ENCODE results near the gene ADCY6.

Gene ADCY6

DNA sequence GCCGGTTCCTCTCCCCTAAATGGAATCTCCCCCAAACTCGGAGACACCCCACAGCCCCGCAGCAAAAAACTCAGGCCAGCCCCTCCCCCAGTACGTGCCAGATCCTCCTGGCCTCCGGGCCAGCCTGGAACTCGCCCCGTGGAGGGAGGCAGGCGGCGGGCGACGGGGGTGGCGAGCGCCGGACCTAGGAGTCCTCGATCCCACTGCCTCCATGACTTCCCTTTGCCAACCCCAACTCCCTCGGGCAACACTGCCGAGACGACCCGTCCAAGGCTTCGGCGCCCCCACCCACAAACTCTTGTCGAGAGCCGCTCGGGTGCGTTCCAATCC is 400 bp downstream of the ADCY6 start:
- TF ChIP-seq EZH2 (IDR thresholded peaks at IDR 0.05; ENCODE audit: borderline replicate concordance, low read length) (no peak), CTCF (IDR thresholded peaks at IDR 0.05; ENCODE audit: low read length) (no peak)
- H3F3A ChIP-seq (ENCODE audit: insufficient read depth, low read length) = no peaks in the 10 kb centered on the region
- H3K79me2 ChIP-seq (ENCODE audit: insufficient read depth, low read length) = no peaks in the 10 kb centered on the region
- no peak overlapping the region for H3K27ac ChIP-seq (ENCODE audit: low read depth, low read length, poor library complexity, severe bottlenecking)
- no peak overlapping the region for H2AFZ ChIP-seq (ENCODE audit: low read length)
- no peaks in the 10 kb centered on the region for H3K9me3 ChIP-seq (ENCODE audit: low read length)
- H4K20me1 ChIP-seq (ENCODE audit: insufficient read depth, low read length) = no peaks in the 10 kb centered on the region
- H3K4me3 ChIP-seq (ENCODE audit: low read depth, low read length, poor library complexity, severe bottlenecking) = no peak overlapping the region
- H3K36me3 ChIP-seq (ENCODE audit: insufficient read depth, low read length) = no peaks in the 10 kb centered on the region
- H3K4me2 ChIP-seq (ENCODE audit: low read length) = no peak overlapping the region
- no peak overlapping the region for H3K9ac ChIP-seq (ENCODE audit: low read length)
- peaks cover 9% of the 10 kb centered on the region for H3K27me3 ChIP-seq (ENCODE audit: insufficient read depth, low read length)
- H3K9me2 ChIP-seq (ENCODE audit: low read depth, low read length) = no peaks in the 10 kb centered on the region
- no peaks in the 10 kb centered on the region for H3K4me1 ChIP-seq (ENCODE audit: insufficient read depth, low read length, severe bottlenecking)

GRCh38 chr12:48787791-48788523 is 932 bp downstream of the ADCY6 start:
- Histone ChIP-seq H2AFZ (ENCODE audit: low read length) (no peak overlapping the region), H3K4me3 (ENCODE audit: low read depth, low read length, poor library complexity, severe bottlenecking) (no peak overlapping the region), H3K4me2 (ENCODE audit: low read length) (no peak overlapping the region), H3K9me2 (ENCODE audit: low read depth, low read length) (no peaks in the 10 kb centered on the region), H3K4me1 (ENCODE audit: insufficient read depth, low read length, severe bottlenecking) (no peaks in the 10 kb centered on the region), H3K9ac (ENCODE audit: low read length) (no peak overlapping the region), H3F3A (ENCODE audit: insufficient read depth, low read length) (no peaks in the 10 kb centered on the region), H3K9me3 (ENCODE audit: low read length) (no peaks in the 10 kb centered on the region), H3K27ac (ENCODE audit: low read depth, low read length, poor library complexity, severe bottlenecking) (no peak overlapping the region), H3K36me3 (ENCODE audit: insufficient read depth, low read length) (no peaks in the 10 kb centered on the region), H4K20me1 (ENCODE audit: insufficient read depth, low read length) (no peaks in the 10 kb centered on the region), H3K79me2 (ENCODE audit: insufficient read depth, low read length) (no peaks in the 10 kb centered on the region), H3K27me3 (ENCODE audit: insufficient read depth, low read length) (peaks cover 10% of the 10 kb centered on the region)
- TF ChIP-seq EZH2 (IDR thresholded peaks at IDR 0.05; ENCODE audit: borderline replicate concordance, low read length) = no peak
- TF ChIP-seq CTCF (IDR thresholded peaks at IDR 0.05; ENCODE audit: low read length) = no peak

DNA sequence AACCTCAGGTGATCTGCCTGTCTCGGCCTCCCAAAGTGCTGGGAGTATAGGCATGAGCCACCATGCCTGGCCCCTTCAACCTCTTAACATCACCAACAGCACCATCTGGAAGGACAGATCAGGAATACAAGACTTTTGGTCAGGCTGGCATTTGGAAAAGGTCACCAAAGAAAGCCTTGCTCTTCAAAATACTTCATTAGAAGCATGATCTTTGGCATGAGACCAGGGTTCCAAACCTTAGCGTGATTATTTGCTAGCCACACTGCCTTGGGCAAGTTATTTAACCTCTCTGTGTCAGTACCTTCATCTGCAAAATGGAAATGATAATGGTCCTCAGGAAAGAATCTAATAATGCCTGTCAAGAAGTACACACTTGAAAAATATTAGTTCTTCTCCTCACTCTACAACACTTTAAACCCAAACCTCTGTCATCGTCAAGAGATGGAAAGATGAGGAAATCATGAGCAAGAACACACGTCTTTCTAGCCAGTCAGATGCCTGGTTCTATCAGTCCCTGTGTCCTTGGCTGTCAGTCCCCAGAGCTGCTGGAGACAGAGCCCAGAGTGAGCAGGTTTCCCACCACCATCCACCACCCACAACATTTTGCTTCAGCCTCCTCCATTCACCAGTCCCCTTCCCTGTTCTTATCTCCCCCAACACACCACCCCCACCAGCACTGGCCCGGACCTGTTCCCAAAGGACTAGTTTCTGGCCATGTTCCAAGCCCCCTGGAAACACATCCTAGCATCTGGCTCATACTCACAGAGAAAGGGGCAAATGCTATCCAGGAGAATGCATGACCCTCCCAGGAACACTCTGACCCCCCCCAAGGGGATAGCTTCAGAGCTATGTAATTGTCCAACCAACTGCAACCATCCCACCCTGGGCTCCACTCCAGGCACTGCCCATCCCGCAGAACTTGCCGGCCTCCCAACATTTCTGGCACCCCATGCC is 2.0 kb downstream of the ADCY6 start:
- H4K20me1 ChIP-seq (ENCODE audit: insufficient read depth, low read length) = no peaks in the 10 kb centered on the region
- H3F3A ChIP-seq (ENCODE audit: insufficient read depth, low read length) = no peaks in the 10 kb centered on the region
- TF ChIP-seq EZH2 (IDR thresholded peaks at IDR 0.05; ENCODE audit: borderline replicate concordance, low read length) = no peak
- no peak for TF ChIP-seq CTCF (IDR thresholded peaks at IDR 0.05; ENCODE audit: low read length)
- H3K27me3 ChIP-seq (ENCODE audit: insufficient read depth, low read length) = peaks cover 17% of the 10 kb centered on the region
- no peaks in the 10 kb centered on the region for H3K4me1 ChIP-seq (ENCODE audit: insufficient read depth, low read length, severe bottlenecking)
- no peaks in the 10 kb centered on the region for H3K36me3 ChIP-seq (ENCODE audit: insufficient read depth, low read length)
- no peak overlapping the region for H2AFZ ChIP-seq (ENCODE audit: low read length)
- H3K9ac ChIP-seq (ENCODE audit: low read length) = no peak overlapping the region
- no peak overlapping the region for H3K27ac ChIP-seq (ENCODE audit: low read depth, low read length, poor library complexity, severe bottlenecking)
- H3K9me2 ChIP-seq (ENCODE audit: low read depth, low read length) = no peaks in the 10 kb centered on the region
- H3K79me2 ChIP-seq (ENCODE audit: insufficient read depth, low read length) = no peaks in the 10 kb centered on the region
- no peaks in the 10 kb centered on the region for H3K9me3 ChIP-seq (ENCODE audit: low read length)
- H3K4me2 ChIP-seq (ENCODE audit: low read length) = no peak overlapping the region
- H3K4me3 ChIP-seq (ENCODE audit: low read depth, low read length, poor library complexity, severe bottlenecking) = no peak overlapping the region
